ENCODE data around the gene KLHL13. TPM values are rescaled to one million over a fixed set of nuclear protein-coding genes. Genes with fewer than 3 reads are reported as not detected.

Gene KLHL13
- polyA plus RNA-seq, 1 donor (not counting 4 experiments of a cell fraction or from before 2014, with no cell fraction given) = 4.9 TPM

GRCh38 chrX:118039591-118039990 lies 77.0 kb downstream of the KLHL13 start:
- FAIRE-seq (no peak), DNase-seq (ENCODE audit: low read depth, low spot score) (no peak)
- H3K4me1 ChIP-seq (ENCODE audit: control insufficient read depth, extremely low read depth, insufficient read depth, low read length) = peaks cover 3% of the 10 kb centered on the region
- no peaks in the 10 kb centered on the region for H3K27me3 ChIP-seq (ENCODE audit: control insufficient read depth, extremely low read depth, insufficient read depth, low read length)
- dilution Hi-C loops (cut with MboI; ENCODE audit: extremely low pct_ligation_motif_present, low sequenced_read_pairs) = no loop called here
- no peak overlapping the region for H3K4me3 ChIP-seq (ENCODE audit: control insufficient read depth in 2 of 3, extremely low read depth in 1 of 3, insufficient read depth in 2 of 3, low read depth in 1 of 3, low read length in 3 of 3)
- no peak overlapping the region for H3K4me2 ChIP-seq (ENCODE audit: control insufficient read depth, extremely low read depth, insufficient read depth, low read depth, low read length)
- no peaks in the 10 kb centered on the region for H3K9me3 ChIP-seq (ENCODE audit: control insufficient read depth, low read depth, low read length)
- H2AFZ ChIP-seq (ENCODE audit: control insufficient read depth, low read length) = no peak overlapping the region
- no peaks in the 10 kb centered on the region for H3K36me3 ChIP-seq (ENCODE audit: control insufficient read depth in 2 of 2, extremely low read depth in 1 of 2, insufficient read depth in 2 of 2, low read length in 2 of 2)
- no peaks in the 10 kb centered on the region for H3K79me2 ChIP-seq (ENCODE audit: control insufficient read depth, insufficient read depth, low read length)
- H4K20me1 ChIP-seq (ENCODE audit: control insufficient read depth, extremely low read depth, insufficient read depth, low read length) = no peaks in the 10 kb centered on the region
- no peak for TF ChIP-seq CTCF (optimal IDR thresholded peaks at IDR 0.05 in 1 of 3, IDR thresholded peaks at IDR 0.05 in 1 of 3, conservative IDR thresholded peaks at IDR 0.05 in 1 of 3; ENCODE audit: extremely low read depth in 1 of 3, insufficient read depth in 2 of 3, low read length in 3 of 3)
- no peak for TF ChIP-seq EZH2 (IDR thresholded peaks at IDR 0.05; ENCODE audit: low read length)
- H3K9me1 ChIP-seq (ENCODE audit: control insufficient read depth, extremely low read depth, insufficient read depth, low read length) = no peaks in the 10 kb centered on the region
- H3K9ac ChIP-seq (ENCODE audit: control insufficient read depth, extremely low read depth, insufficient read depth, low read length) = no peak overlapping the region
- no peak overlapping the region for H3K27ac ChIP-seq (ENCODE audit: control insufficient read depth, insufficient read depth, low read length)

DNA sequence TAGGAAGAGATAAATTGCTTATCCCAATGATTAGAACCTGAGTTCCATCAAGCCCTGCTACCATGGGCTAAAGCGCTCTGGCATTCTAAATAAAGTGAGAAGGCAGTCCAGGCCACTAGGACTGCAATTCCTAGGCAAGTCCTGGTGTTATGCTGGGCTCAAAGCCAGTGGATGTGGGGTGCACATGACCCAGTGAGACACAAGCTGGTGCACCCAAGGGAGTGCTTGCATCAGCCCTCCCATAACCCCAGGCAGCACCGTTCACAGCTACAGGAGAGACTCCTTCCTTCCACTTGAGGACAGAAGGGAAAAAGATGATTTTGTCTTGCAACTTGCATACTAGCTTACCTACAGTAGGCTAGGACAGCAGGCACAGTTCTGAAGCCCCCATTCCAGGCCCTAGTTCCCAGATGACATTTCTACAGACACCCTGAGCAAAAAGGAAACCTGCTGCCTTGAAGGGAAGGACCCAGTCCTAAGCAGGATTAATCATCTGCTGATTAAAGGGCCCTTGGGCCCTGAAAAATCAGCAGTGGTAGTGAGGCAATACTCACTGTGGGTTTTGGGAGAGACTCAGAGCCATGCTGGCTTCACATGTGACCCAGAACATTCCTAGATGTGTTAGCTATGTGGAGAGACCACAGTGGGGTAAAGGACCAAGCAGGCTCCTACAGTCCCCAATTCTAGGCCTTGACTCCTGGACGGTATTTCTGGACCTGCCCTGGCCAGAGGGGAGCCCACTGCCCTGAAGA lies 77.8 kb downstream of the KLHL13 start:
- dilution Hi-C loops (cut with MboI; ENCODE audit: extremely low pct_ligation_motif_present, low sequenced_read_pairs) = no loop called here

More for the DNA sequence above, 77.8 kb downstream of the KLHL13 start:
- H2AFZ ChIP-seq (ENCODE audit: control insufficient read depth, low read length) = no peak overlapping the region
- DNase-seq (ENCODE audit: low read depth, low spot score) = no peak
- H3K27ac ChIP-seq (ENCODE audit: control insufficient read depth, insufficient read depth, low read length) = no peak overlapping the region
- no peak overlapping the region for H3K4me3 ChIP-seq (ENCODE audit: control insufficient read depth in 2 of 3, extremely low read depth in 1 of 3, insufficient read depth in 2 of 3, low read depth in 1 of 3, low read length in 3 of 3)
- peaks cover 3% of the 10 kb centered on the region for H3K4me1 ChIP-seq (ENCODE audit: control insufficient read depth, extremely low read depth, insufficient read depth, low read length)
- no peak for FAIRE-seq
- no peaks in the 10 kb centered on the region for H3K36me3 ChIP-seq (ENCODE audit: control insufficient read depth in 2 of 2, extremely low read depth in 1 of 2, insufficient read depth in 2 of 2, low read length in 2 of 2)
- H3K27me3 ChIP-seq (ENCODE audit: control insufficient read depth, extremely low read depth, insufficient read depth, low read length) = no peaks in the 10 kb centered on the region
- no peaks in the 10 kb centered on the region for H4K20me1 ChIP-seq (ENCODE audit: control insufficient read depth, extremely low read depth, insufficient read depth, low read length)
- H3K79me2 ChIP-seq (ENCODE audit: control insufficient read depth, insufficient read depth, low read length) = no peaks in the 10 kb centered on the region
- no peaks in the 10 kb centered on the region for H3K9me3 ChIP-seq (ENCODE audit: control insufficient read depth, low read depth, low read length)
- no peak for TF ChIP-seq EZH2 (IDR thresholded peaks at IDR 0.05; ENCODE audit: low read length)
- no peak for TF ChIP-seq CTCF (optimal IDR thresholded peaks at IDR 0.05 in 1 of 3, IDR thresholded peaks at IDR 0.05 in 1 of 3, conservative IDR thresholded peaks at IDR 0.05 in 1 of 3; ENCODE audit: extremely low read depth in 1 of 3, insufficient read depth in 2 of 3, low read length in 3 of 3)
- no peaks in the 10 kb centered on the region for H3K9me1 ChIP-seq (ENCODE audit: control insufficient read depth, extremely low read depth, insufficient read depth, low read length)
- no peak overlapping the region for H3K9ac ChIP-seq (ENCODE audit: control insufficient read depth, extremely low read depth, insufficient read depth, low read length)
- H3K4me2 ChIP-seq (ENCODE audit: control insufficient read depth, extremely low read depth, insufficient read depth, low read depth, low read length) = no peak overlapping the region
